Liver (tissue), 9 donors: ENCODE data around the gene UACA. TPM values are rescaled to one million over a fixed set of nuclear protein-coding genes. Genes with fewer than 3 reads are reported as not detected.

Source experiments
- DNase-seq: peaks from one replicate; pipeline ENCODE4 v3.0.0-alpha.2; 2017; ENCODE audit warnings: low spot score
- H3K27ac ChIP-seq, 2 donors: one replicate each; pipeline ENCODE4 v1.7.0; 2013; ENCODE audit warnings: inconsistent platforms in 2 of 2, low read length in 2 of 2, control low read depth in 1 of 2, low read depth in 1 of 2, mild to moderate bottlenecking in 1 of 2
- H3K27me3 ChIP-seq, 4 donors: one replicate each; pipeline versions ENCODE4 v1.6.1 to v1.7.0; 2013; ENCODE audit warnings: low read length in 3 of 4, inconsistent platforms in 1 of 4, mild to moderate bottlenecking in 1 of 4, moderate library complexity in 1 of 4; ENCODE audit not compliant: control insufficient read depth in 4 of 4, insufficient read depth in 4 of 4
- H3K36me3 ChIP-seq, 4 donors: one replicate each; pipeline versions ENCODE4 v1.6.1 to v1.7.0; 2013; ENCODE audit warnings: low read length in 3 of 4, mild to moderate bottlenecking in 3 of 4, low read depth in 1 of 4, moderate library complexity in 1 of 4; ENCODE audit not compliant: control insufficient read depth in 4 of 4, insufficient read depth in 3 of 4
- H3K4me1 ChIP-seq, 4 donors: one replicate each; pipeline versions ENCODE4 v1.6.1 to v1.7.0; 2013; ENCODE audit warnings: low read length in 3 of 4, mild to moderate bottlenecking in 3 of 4, moderate library complexity in 1 of 4; ENCODE audit not compliant: control insufficient read depth in 4 of 4, insufficient read depth in 4 of 4
- H3K4me3 ChIP-seq, 3 donors: one replicate each; pipeline versions ENCODE4 v1.6.1 to v1.7.0; 2013; ENCODE audit warnings: low read length in 3 of 3, control low read depth in 1 of 3, low read depth in 1 of 3, mild to moderate bottlenecking in 1 of 3
- H3K9ac ChIP-seq, 2 donors: one replicate each; pipeline ENCODE4 v1.7.0; 2013; ENCODE audit warnings: low read length in 2 of 2, mild to moderate bottlenecking in 2 of 2, moderate library complexity in 2 of 2, control low read depth in 1 of 2, low read depth in 1 of 2
- H3K9me3 ChIP-seq, 4 donors: one replicate each; pipeline versions ENCODE4 v1.6.1 to v1.7.0; 2013; ENCODE audit warnings: low read length in 3 of 4; ENCODE audit not compliant: control insufficient read depth in 4 of 4
- ATF3 ChIP-seq: IDR thresholded peaks from 2 replicates; pipeline ENCODE4 v1.6.1; 2016; ENCODE audit warnings: antibody characterized with exemption
- CTCF ChIP-seq: fragments of 150-350 bp; IDR thresholded peaks from 2 replicates; pipeline ENCODE4 v1.5.1; 2017; ENCODE audit warnings: improper control_type of control experiment, low read depth, low read length; ENCODE audit not compliant: missing input control
- EGR1 ChIP-seq, 2 donors: IDR thresholded peaks; 2 replicates each; pipeline ENCODE4 v1.6.1; 2016 to 2018; ENCODE audit warnings: antibody characterized with exemption in 2 of 2, low read depth in 2 of 2
- FOXA1 ChIP-seq: IDR thresholded peaks from 2 replicates; pipeline ENCODE4 v1.6.1; 2016; ENCODE audit warnings: antibody characterized with exemption
- FOXA2 ChIP-seq: IDR thresholded peaks from 2 replicates; pipeline ENCODE4 v1.6.1; 2016; ENCODE audit warnings: antibody characterized with exemption
- GABPA ChIP-seq, 2 donors: IDR thresholded peaks in 1 of 2; conservative IDR thresholded peaks in 1 of 2; 2 replicates each; pipeline ENCODE4 v1.6.1; 2016; ENCODE audit warnings: antibody characterized with exemption in 2 of 2, mild to moderate bottlenecking in 1 of 2, moderate library complexity in 1 of 2
- HNF4A ChIP-seq, 2 donors: conservative IDR thresholded peaks; 2 replicates each; pipeline ENCODE4 v1.6.1; 2016; ENCODE audit warnings: antibody characterized with exemption in 2 of 2, mild to moderate bottlenecking in 2 of 2
- JUND ChIP-seq, 2 donors: IDR thresholded peaks; 2 replicates each; pipeline ENCODE4 v1.6.1; 2016; ENCODE audit warnings: antibody characterized with exemption in 2 of 2
- MAX ChIP-seq: IDR thresholded peaks from 2 replicates; pipeline ENCODE4 v1.6.1; 2016; ENCODE audit warnings: antibody characterized with exemption
- NR2F2 ChIP-seq: IDR thresholded peaks from 2 replicates; pipeline ENCODE4 v1.6.1; 2016; ENCODE audit warnings: antibody characterized with exemption
- RAD21 ChIP-seq, 2 donors: IDR thresholded peaks; 2 replicates each; pipeline ENCODE4 v1.6.1; 2016; ENCODE audit warnings: antibody characterized with exemption in 2 of 2, mild to moderate bottlenecking in 2 of 2
- REST ChIP-seq: IDR thresholded peaks from 2 replicates; pipeline ENCODE4 v1.6.1; 2016; ENCODE audit warnings: antibody characterized with exemption, mild to moderate bottlenecking
- SP1 ChIP-seq: IDR thresholded peaks from 2 replicates; pipeline ENCODE4 v1.6.1; 2018; ENCODE audit warnings: antibody characterized with exemption, mild to moderate bottlenecking
- TAF1 ChIP-seq: conservative IDR thresholded peaks from 2 replicates; pipeline ENCODE4 v1.6.1; 2016; ENCODE audit warnings: antibody characterized with exemption, mild to moderate bottlenecking
- YY1 ChIP-seq: IDR thresholded peaks from 2 replicates; pipeline ENCODE4 v1.6.1; 2016; ENCODE audit warnings: antibody characterized with exemption, mild to moderate bottlenecking
- ZBTB33 ChIP-seq: IDR thresholded peaks from 2 replicates; pipeline ENCODE4 v1.6.1; 2016; ENCODE audit warnings: antibody characterized with exemption
- WGBS: extraction: QIAGEN DNeasy Blood & Tissue Kit; methylation state at CpG from one replicate; pipeline ENCODE4 v1.1.7; 2013; 5-methylcytosine and 5-hydroxymethylcytosine counted together
- polyA plus RNA-seq, 2 donors: library from polyadenylated mRNA; stranded (reverse) in 1 of 2; unstranded in 1 of 2; fragments of 200-250 nt in 1 of 2; fragments of >200 nt in 1 of 2; fragmentation: Nextera tagmentation in 1 of 2; extraction: Ambion mirVana in 1 of 2; gene quantifications; one replicate each; pipeline versions ENCODE4 v1.2.1 to v1.2.3, GENCODE V29; 2013 to 2015
- total RNA-seq, 2 donors: library from RNA; depleted of rRNA; stranded (reverse); fragments of >200 nt; gene quantifications; one replicate each; pipeline ENCODE4 v1.2.3, GENCODE V29; 2014
- donor health status: healthy.
- donor health status: healthy.
- donor health status: healthy.
- donor health status: healthy.
- donor health status: healthy.

The UACA gene
- total and polyA plus RNA-seq, 4 donors = 3.9 to 16.0 (median 10.0) TPM

- DNase-seq = no peak
- peak; percentile 21 to 32 for TF ChIP-seq HNF4A (conservative IDR thresholded peaks at IDR 0.05)
- TF ChIP-seq JUND (IDR thresholded peaks at IDR 0.05) = no peak
- Histone ChIP-seq H3K27me3 (no peaks in the 10 kb centered on the region), H3K36me3 (no peaks in the 10 kb centered on the region), H3K9me3 (no peaks in the 10 kb centered on the region), H3K4me3 (no peak overlapping the region), H3K9ac (no peak overlapping the region), H3K27ac (no peak overlapping the region), H3K4me1 (peaks cover 2 to 21% (median 13%) of the 10 kb centered on the region in 4 donors)
Measured at GRCh38 chr15:70717237-70717793, 46.0 kb downstream of the UACA start.

- no peak for TF ChIP-seq YY1
- TF ChIP-seq EGR1 (IDR thresholded peaks at IDR 0.05; ENCODE audit: low read depth in 2 of 2) = no peak
- TF ChIP-seq NR2F2 = no peak
- TF ChIP-seq FOXA1 = no peak
- TF ChIP-seq SP1 = no peak
- no peak for TF ChIP-seq CTCF
- TF ChIP-seq ATF3 = no peak
- no peak for TF ChIP-seq TAF1
- TF ChIP-seq MAX = no peak
- TF ChIP-seq GABPA (IDR thresholded peaks at IDR 0.05 in 1 of 2, conservative IDR thresholded peaks at IDR 0.05 in 1 of 2) = no peak
- no peak for TF ChIP-seq ZBTB33
- TF ChIP-seq RAD21 (IDR thresholded peaks at IDR 0.05) = no peak
- no peak for TF ChIP-seq JUND (IDR thresholded peaks at IDR 0.05)
- no peak for TF ChIP-seq REST
- no peak for TF ChIP-seq FOXA2
- no peak for TF ChIP-seq HNF4A (conservative IDR thresholded peaks at IDR 0.05)
- Histone ChIP-seq H3K27ac (no peak overlapping the region), H3K4me3 (no peak overlapping the region), H3K36me3 (no peaks in the 10 kb centered on the region), H3K4me1 (peaks cover 2 to 21% (median 13%) of the 10 kb centered on the region in 4 donors), H3K9ac (no peak overlapping the region), H3K27me3 (no peaks in the 10 kb centered on the region), H3K9me3 (no peaks in the 10 kb centered on the region)
- 82% methylated on average over 6 of the region's 6 CpGs for WGBS
- no peak for DNase-seq
Measured at GRCh38 chr15:70715840-70716485, 47.4 kb downstream of the UACA start.
